Mesenchymal stem cell (in vitro differentiated cells and primary cell): ENCODE results near the gene DNAH10.

Experiments
- DNase-seq: peaks from one replicate; pipeline ENCODE4 v3.0.0-alpha.2; 2013
- H2AFZ ChIP-seq: one replicate; pipeline ENCODE4 v1.6.1; 2013; ENCODE audit warnings: low read depth, mild to moderate bottlenecking, control low read depth, inconsistent platforms, low read length, moderate library complexity
- H2AK5ac ChIP-seq: 2 replicates; pipeline ENCODE4 v1.6.1; 2013; ENCODE audit warnings: low read length, moderate library complexity, mild to moderate bottlenecking, inconsistent platforms; ENCODE audit not compliant: severe bottlenecking
- H2BK120ac ChIP-seq: one replicate; pipeline ENCODE4 v1.6.1; 2013; ENCODE audit warnings: low read depth, mild to moderate bottlenecking, inconsistent platforms, low read length, moderate library complexity
- H2BK12ac ChIP-seq, 2 experiments: one replicate each; pipeline ENCODE4 v1.6.1; 2013; ENCODE audit warnings: inconsistent platforms in 2 of 2, low read length in 2 of 2, mild to moderate bottlenecking in 2 of 2, moderate library complexity in 2 of 2, control low read depth in 1 of 2
- H2BK15ac ChIP-seq: one replicate; pipeline ENCODE4 v1.6.1; 2013; ENCODE audit warnings: mild to moderate bottlenecking, low read depth, inconsistent platforms; ENCODE audit not compliant: poor library complexity, severe bottlenecking
- H2BK5ac ChIP-seq: 2 replicates; pipeline ENCODE4 v1.6.1; 2013; ENCODE audit warnings: low read depth, mild to moderate bottlenecking, low read length, control low read depth, inconsistent platforms; ENCODE audit not compliant: poor library complexity, severe bottlenecking
- H3K14ac ChIP-seq, 2 experiments: one replicate each; pipeline ENCODE4 v1.6.1; 2013; ENCODE audit warnings: inconsistent platforms in 2 of 2, low read length in 2 of 2, control low read depth in 1 of 2, mild to moderate bottlenecking in 1 of 2, moderate library complexity in 1 of 2
- H3K18ac ChIP-seq, 2 experiments: one replicate each; pipeline ENCODE4 v1.6.1; 2013; ENCODE audit warnings: inconsistent platforms in 2 of 2, low read length in 2 of 2, control low read depth in 1 of 2, low read depth in 1 of 2, mild to moderate bottlenecking in 1 of 2
- H3K23ac ChIP-seq, 2 experiments: one replicate each; pipeline ENCODE4 v1.6.1; 2013; ENCODE audit warnings: inconsistent platforms in 2 of 2, low read length in 2 of 2, mild to moderate bottlenecking in 2 of 2, moderate library complexity in 2 of 2, control low read depth in 1 of 2
- H3K27ac ChIP-seq: 2 replicates; pipeline ENCODE4 v1.5.1; 2013; ENCODE audit warnings: mild to moderate bottlenecking, moderate library complexity, low read length, control low read depth, inconsistent platforms; ENCODE audit not compliant: poor library complexity, severe bottlenecking
- H3K27me3 ChIP-seq, 2 experiments: 2 replicates each; pipeline versions ENCODE4 v1.6.1 to v1.7.0; 2013; ENCODE audit warnings: low read length in 2 of 2, mild to moderate bottlenecking in 2 of 2, moderate library complexity in 2 of 2, control low read depth in 1 of 2, inconsistent platforms in 1 of 2; ENCODE audit not compliant: control insufficient read depth in 1 of 2, insufficient read depth in 1 of 2
- H3K36me3 ChIP-seq, 2 experiments: 2 replicates each; pipeline versions ENCODE4 v1.6.1 to v1.7.0; 2013; ENCODE audit warnings: low read length in 2 of 2, control low read depth in 1 of 2, inconsistent platforms in 1 of 2, low read depth in 1 of 2, mild to moderate bottlenecking in 1 of 2; ENCODE audit not compliant: insufficient read depth in 2 of 2, control insufficient read depth in 1 of 2
- H3K4ac ChIP-seq, 2 experiments: one replicate each; pipeline ENCODE4 v1.6.1; 2013; ENCODE audit warnings: inconsistent platforms in 2 of 2, low read length in 2 of 2, mild to moderate bottlenecking in 2 of 2, moderate library complexity in 2 of 2, control low read depth in 1 of 2, low read depth in 1 of 2
- H3K4me1 ChIP-seq: 2 replicates; pipeline ENCODE4 v1.6.1; 2013; ENCODE audit warnings: low read depth, low read length, control low read depth; ENCODE audit not compliant: control insufficient read depth, insufficient read depth
- H3K4me2 ChIP-seq: 2 replicates; pipeline ENCODE4 v1.6.1; 2013; ENCODE audit warnings: low read length, mild to moderate bottlenecking, inconsistent platforms; ENCODE audit not compliant: poor library complexity, severe bottlenecking
- H3K4me3 ChIP-seq, 2 experiments: 2 replicates each; pipeline versions ENCODE4 v1.5.1 to v1.7.0; 2013; ENCODE audit warnings: low read length in 2 of 2, mild to moderate bottlenecking in 2 of 2, control low read depth in 1 of 2, low read depth in 1 of 2; ENCODE audit not compliant: insufficient read depth in 1 of 2
- H3K79me1 ChIP-seq: replicated peaks from 2 replicates; pipeline ENCODE4 v1.6.1; 2013; ENCODE audit warnings: mild to moderate bottlenecking, control low read depth, low read length, inconsistent platforms; ENCODE audit not compliant: poor library complexity, severe bottlenecking
- H3K9ac ChIP-seq: 2 replicates; pipeline ENCODE4 v1.7.0; 2013; ENCODE audit warnings: mild to moderate bottlenecking, low read length, moderate library complexity
- H3K9me3 ChIP-seq: 2 replicates; pipeline ENCODE4 v1.7.0; 2013; ENCODE audit warnings: mild to moderate bottlenecking, low read length; ENCODE audit not compliant: control insufficient read depth
- H4K8ac ChIP-seq: one replicate; pipeline ENCODE4 v1.6.1; 2013; ENCODE audit warnings: inconsistent platforms, mild to moderate bottlenecking, low read length, moderate library complexity
- H4K91ac ChIP-seq: one replicate; pipeline ENCODE4 v1.6.1; 2013; ENCODE audit warnings: mild to moderate bottlenecking, low read length, inconsistent platforms
- WGBS: methylation state at CpG from one replicate; pipeline ENCODE4 v1.1.7; 2013; ENCODE audit warnings: mixed read lengths; 5-methylcytosine and 5-hydroxymethylcytosine counted together

Gene DNAH10

DNA sequence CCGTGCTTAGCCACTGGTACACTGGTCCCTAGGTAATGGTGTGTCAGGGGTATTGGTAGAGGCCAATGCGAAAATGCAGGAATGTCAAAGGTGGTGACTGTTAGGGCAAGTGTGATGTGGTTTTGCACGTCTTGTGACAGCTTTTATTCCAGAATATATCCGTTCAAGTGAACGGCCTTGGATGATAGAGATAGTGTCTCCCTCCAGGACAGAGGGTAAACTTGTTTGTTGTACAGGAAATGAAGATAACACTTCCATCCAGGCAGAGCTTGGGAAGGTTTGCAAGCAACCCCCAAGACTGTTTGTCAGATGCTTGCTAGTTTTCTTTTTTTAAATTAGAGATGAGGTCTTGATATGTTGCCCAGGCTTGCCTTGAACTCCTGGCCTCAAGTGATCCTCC lies 84.2 kb downstream of the DNAH10 start:
- no peak for DNase-seq
- no peak overlapping the region for H4K8ac ChIP-seq
- H3K79me1 ChIP-seq, result no peaks in the 10 kb centered on the region
- peaks cover 15 to 30% of the 10 kb centered on the region in 2 experiments for H3K27me3 ChIP-seq
- no peak overlapping the region for H3K9ac ChIP-seq
- no peak overlapping the region for H2AK5ac ChIP-seq
- H2BK5ac ChIP-seq, result no peak overlapping the region
- no peak overlapping the region for H3K18ac ChIP-seq
- H2BK120ac ChIP-seq, result no peak overlapping the region
- H3K4ac ChIP-seq, result no peak overlapping the region
- no peak overlapping the region for H2BK15ac ChIP-seq
- no peak overlapping the region for H2BK12ac ChIP-seq
- no peak overlapping the region for H4K91ac ChIP-seq
- no peak overlapping the region for H3K27ac ChIP-seq
- H3K23ac ChIP-seq, result no peak overlapping the region
- H3K4me3 ChIP-seq, result no peak overlapping the region
- no peaks in the 10 kb centered on the region for H3K9me3 ChIP-seq
- 74% methylated on average over 5 of the region's 5 CpGs for WGBS
- H3K4me1 ChIP-seq, result no peaks in the 10 kb centered on the region
- no peak overlapping the region for H2AFZ ChIP-seq
- no peak overlapping the region for H3K4me2 ChIP-seq
- no peak overlapping the region for H3K14ac ChIP-seq
- no peaks in the 10 kb centered on the region for H3K36me3 ChIP-seq

DNA sequence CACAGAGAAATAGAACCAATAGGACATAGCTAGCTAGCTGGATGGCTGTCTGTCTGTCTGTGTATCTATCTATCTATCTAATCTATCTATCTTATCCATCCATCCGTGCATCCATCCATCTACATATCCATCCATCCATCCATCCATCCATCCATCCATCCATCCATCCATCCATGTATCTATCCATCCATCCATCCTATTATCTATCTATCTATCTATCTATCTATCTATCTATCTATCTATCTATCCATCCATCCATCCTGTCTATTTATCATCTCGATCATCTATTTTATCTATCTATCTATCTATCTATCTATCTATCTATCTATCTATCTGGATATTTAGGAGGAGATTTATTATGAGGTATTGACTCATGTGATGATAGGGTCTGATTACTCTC lies 84.9 kb downstream of the DNAH10 start:
- Histone ChIP-seq H2AK5ac (no peak overlapping the region), H3K9ac (no peak overlapping the region), H3K23ac (no peak overlapping the region), H3K9me3 (no peaks in the 10 kb centered on the region), H3K4ac (no peak overlapping the region), H3K18ac (no peak overlapping the region), H3K4me3 (no peak overlapping the region), H3K36me3 (no peaks in the 10 kb centered on the region), H3K4me1 (no peaks in the 10 kb centered on the region), H2BK5ac (no peak overlapping the region), H2AFZ (no peak overlapping the region), H3K79me1 (no peaks in the 10 kb centered on the region), H4K8ac (no peak overlapping the region), H3K27ac (no peak overlapping the region), H3K4me2 (no peak overlapping the region), H3K27me3 (peaks cover 21 to 36% of the 10 kb centered on the region in 2 experiments), H2BK15ac (no peak overlapping the region), H4K91ac (no peak overlapping the region), H3K14ac (no peak overlapping the region), H2BK12ac (no peak overlapping the region), H2BK120ac (no peak overlapping the region)
- 55% methylated on average over 1 of the region's 2 CpGs for WGBS
- no peak for DNase-seq

DNA sequence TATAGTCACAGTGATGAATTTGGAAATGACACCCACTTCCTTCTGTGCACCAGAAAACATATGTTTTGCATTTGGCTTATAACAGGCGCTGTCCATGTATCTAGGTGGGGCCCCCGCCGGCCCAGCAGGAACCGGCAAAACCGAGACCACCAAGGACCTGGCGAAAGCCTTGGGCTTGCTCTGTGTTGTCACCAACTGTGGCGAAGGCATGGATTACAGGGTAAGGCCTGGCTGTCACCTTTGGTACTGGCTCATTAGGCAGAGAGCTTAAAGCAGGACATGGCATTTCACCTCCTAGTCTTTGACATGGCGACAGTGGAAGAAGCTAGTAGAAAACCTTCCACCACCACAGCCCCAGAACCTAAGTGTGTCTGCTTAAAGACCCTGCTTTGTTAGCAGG lies 85.8 kb downstream of the DNAH10 start:
- H2BK5ac ChIP-seq, result no peak overlapping the region

DNA sequence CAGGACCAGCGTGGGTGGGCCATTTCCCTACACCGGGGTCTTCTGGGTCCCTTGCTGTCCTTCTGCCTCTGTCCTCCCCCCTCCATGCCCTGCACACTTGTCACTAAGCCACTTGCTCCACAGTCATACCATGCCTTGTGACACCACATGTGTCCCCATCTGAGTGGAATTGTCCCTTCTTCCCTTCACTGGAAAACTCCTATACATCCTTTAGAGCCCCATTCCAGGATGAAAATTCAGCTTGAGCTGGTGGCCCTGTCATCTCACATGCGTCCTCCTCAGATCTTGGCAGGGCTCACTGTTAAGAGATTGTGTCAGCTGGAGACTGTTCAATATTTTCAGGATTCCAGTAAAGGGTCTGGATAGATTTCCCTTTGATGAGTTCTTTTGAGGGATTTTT lies 87.4 kb downstream of the DNAH10 start:
- Histone ChIP-seq H3K4me2 (no peak overlapping the region), H3K36me3 (no peaks in the 10 kb centered on the region), H3K79me1 (no peaks in the 10 kb centered on the region), H3K27ac (no peak overlapping the region), H3K4me1 (no peaks in the 10 kb centered on the region), H4K8ac (no peak overlapping the region), H2AK5ac (no peak overlapping the region), H2BK5ac (no peak overlapping the region), H3K9me3 (no peaks in the 10 kb centered on the region), H2BK12ac (no peak overlapping the region), H3K4me3 (no peak overlapping the region), H3K23ac (no peak overlapping the region), H3K27me3 (peaks cover 25 to 55% of the 10 kb centered on the region in 2 experiments), H4K91ac (no peak overlapping the region), H3K14ac (no peak overlapping the region), H3K18ac (no peak overlapping the region), H2AFZ (no peak overlapping the region), H3K4ac (no peak overlapping the region), H2BK15ac (no peak overlapping the region), H3K9ac (no peak overlapping the region), H2BK120ac (no peak overlapping the region)
- 61% methylated on average over 3 of the region's 3 CpGs for WGBS
- no peak for DNase-seq

More for the DNA sequence above, 85.8 kb downstream of the DNAH10 start:
- Histone ChIP-seq H2BK15ac (no peak overlapping the region), H3K4me3 (no peak overlapping the region), H3K14ac (no peak overlapping the region), H2BK120ac (no peak overlapping the region), H4K91ac (no peak overlapping the region), H3K4ac (no peak overlapping the region), H4K8ac (no peak overlapping the region), H3K4me2 (no peak overlapping the region), H3K9me3 (no peaks in the 10 kb centered on the region), H3K79me1 (no peaks in the 10 kb centered on the region), H3K23ac (no peak overlapping the region), H2AFZ (no peak overlapping the region), H2AK5ac (no peak overlapping the region), H2BK12ac (no peak overlapping the region), H3K18ac (no peak overlapping the region), H3K27ac (no peak overlapping the region), H3K4me1 (no peaks in the 10 kb centered on the region), H3K27me3 (peaks cover 22 to 39% of the 10 kb centered on the region in 2 experiments), H3K9ac (no peak overlapping the region), H3K36me3 (no peaks in the 10 kb centered on the region)
- no peak for DNase-seq
- 87% methylated on average over 7 of the region's 8 CpGs for WGBS
